GM19455 (cell line): ENCODE measurements around the gene SLC10A6.
"Not testable (repeated sequence)": the region's sequence is repeated elsewhere in the genome, so short reads cannot be mapped to it uniquely, and the experiment has no call there.

ENCODE experiments used
- ATAC-seq: cut with Tn5 transposase; IDR thresholded peaks from one replicate; pipeline ENCODE4 v1.9.1; 2021; ENCODE audit not compliant: unreplicated experiment

SLC10A6 gene, protein sequence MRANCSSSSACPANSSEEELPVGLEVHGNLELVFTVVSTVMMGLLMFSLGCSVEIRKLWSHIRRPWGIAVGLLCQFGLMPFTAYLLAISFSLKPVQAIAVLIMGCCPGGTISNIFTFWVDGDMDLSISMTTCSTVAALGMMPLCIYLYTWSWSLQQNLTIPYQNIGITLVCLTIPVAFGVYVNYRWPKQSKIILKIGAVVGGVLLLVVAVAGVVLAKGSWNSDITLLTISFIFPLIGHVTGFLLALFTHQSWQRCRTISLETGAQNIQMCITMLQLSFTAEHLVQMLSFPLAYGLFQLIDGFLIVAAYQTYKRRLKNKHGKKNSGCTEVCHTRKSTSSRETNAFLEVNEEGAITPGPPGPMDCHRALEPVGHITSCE

DNA sequence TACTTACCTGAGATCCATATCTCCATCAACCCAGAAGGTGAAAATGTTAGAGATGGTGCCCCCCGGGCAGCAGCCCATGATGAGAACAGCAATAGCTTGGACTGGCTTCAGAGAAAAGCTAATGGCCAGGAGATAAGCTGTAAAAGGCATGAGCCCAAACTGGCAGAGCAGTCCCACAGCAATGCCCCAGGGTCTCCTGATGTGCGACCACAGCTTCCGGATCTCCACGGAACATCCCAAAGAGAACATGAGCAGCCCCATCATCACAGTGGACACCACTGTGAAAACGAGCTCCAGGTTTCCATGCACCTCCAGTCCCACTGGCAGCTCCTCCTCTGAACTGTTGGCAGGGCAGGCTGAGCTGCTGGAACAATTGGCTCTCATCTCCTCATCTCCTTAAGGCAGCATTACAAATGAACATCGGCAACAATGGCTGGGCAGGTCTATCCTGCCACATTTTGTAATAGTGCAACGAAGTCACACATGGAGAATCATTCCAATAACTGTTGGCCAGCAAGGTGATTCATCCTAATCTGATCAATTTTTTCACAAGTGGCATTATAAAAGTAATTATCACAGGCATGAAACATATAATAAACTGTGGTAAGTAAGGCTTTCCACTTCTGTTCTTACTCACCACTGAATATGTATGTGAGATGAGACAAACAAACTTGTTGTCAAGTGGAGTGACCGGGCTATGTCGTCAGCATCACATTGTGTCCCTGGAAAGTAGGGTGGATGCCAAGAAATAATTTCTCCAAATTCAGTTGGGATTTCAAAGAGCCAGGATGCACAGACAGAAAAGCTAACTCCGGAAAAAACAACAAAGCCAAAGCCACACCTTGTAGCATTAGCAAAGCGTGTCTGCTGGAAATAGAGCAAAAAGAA is at the start of gene SLC10A6:
Gene SLC10A6 (minus strand): TSS at position 653 of the 888 bp plus-strand sequence. CDS start 269 bp downstream, at position 384.
- ATAC-seq, result no peak

DNA sequence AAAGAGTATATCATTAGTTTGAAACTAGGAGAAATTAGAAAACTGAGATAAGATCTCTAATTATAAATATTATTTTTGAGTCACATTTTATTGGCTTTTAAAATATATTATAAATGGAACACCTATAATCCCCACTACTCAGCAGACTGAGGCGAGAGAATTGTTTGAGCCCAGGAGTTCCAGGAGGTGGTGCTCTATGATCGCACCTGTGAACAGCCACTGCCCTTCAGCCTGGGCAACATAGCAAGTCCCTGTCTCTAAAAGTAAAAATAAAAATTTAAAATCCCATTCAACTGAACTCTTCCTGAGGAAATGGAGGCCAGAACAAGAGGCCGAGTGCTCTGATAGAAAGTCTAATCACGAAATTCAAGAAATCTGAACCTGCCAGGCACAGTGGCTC is 49.4 kb upstream of the SLC10A6 start:
- ATAC-seq, result no peak

DNA sequence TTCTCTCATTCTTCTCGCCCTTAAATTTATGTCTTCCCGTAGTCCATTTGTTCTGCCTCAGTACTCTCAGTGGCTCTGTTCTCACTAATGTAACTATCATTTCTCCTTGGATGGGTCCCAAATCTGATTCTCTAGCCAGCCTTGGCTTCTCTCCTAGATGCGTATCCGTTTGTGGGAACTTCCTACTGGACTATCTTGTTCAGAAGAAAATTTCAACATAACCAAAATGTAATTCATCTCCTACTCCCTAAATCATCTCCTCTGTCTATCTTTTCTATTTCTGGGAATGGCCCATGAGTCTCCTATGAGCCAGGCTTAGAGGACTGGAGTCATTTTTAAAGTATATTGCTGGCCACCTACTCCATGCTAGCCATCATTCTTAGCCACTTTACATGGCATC is 47.4 kb upstream of the SLC10A6 start:
- no peak for ATAC-seq

DNA sequence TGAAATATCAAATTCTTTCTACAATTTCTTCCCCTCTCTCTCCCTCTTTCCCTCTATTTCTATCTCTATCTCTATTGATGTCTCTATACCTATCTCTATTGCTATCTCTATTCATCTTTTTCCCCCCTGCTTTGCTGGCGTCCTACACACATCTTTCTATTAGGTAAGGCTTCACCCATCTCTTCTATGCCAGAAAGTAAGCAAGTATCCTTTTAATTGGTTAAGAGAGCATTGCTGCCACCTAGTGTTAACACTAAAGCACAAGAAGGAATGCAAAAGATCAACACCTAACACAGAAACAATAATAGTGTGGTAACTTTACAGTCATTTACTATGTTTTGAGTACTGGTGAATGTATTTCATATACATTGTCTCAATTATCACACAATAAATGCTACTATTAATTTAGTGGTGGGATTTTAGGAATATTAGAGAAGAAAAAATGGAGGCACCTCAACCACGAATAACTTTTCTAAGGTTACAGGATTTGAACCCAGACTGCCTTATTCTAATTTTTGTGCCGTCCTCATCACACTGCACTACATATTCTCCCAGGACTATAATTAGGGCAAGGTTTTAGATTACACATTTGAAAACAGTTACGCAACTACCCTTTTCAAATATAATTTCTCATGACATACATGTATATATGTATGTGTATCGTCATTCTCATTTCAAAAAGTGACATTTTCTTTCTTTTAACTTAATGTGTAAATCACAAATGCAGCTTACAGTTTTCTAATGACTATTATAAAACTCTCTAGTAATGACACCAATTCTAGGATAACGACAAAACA is 46.7 kb upstream of the SLC10A6 start:
- ATAC-seq, result peak; percentile 54

DNA sequence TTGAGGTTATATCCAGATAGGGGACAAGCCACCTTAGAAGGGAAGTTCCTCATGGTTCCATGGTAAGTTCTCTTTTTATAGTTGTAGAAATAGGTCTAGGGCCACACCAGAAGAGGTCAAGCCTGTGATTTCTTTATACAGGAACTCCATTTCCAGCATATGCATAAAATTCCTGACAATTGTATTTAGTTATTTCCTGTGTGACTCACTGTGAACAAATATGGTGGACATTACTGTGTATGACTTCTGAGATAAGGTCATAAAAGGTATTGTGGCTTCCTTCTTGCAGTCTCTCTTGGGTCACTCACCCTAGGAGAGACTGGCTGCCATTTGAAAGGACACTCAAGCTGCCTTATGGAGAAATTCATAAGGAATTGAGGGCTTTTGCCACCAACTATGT is 45.3 kb upstream of the SLC10A6 start:
- no peak for ATAC-seq

DNA sequence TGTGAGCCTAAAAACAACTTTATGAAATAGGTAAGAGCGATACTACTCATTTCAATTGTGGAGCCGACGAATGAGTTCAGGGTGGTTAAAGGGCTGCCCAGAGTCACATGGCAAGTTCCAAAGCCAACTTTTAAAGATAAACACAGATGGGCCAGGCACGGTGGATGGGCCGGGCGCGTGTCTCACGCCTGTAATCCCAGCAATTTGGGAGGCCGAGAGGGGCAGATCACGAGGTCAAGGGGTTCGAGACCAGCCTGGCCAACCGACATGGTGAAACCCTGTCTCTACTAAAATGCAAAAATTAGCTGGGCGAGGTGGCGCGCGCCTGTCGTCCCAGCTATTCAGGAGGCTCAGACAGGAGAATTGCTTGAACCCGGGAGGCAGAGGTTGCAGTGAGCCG is 44.0 kb upstream of the SLC10A6 start:
- no peak for ATAC-seq

DNA sequence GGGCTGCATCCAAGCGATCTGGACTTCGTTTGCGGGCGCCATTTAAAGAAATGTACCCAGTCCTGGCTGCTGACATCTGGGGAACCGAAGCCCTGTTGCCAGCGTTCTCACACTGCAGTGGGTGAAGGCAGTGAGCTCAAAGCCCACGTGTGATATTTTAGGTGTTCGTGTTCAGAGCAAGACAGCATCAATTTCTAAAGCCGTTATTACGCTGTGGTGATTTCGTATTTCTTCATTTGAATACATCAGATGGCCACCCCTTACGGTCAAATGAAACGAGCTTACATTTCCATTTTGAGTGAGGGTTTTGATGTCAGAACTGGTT is 43.4 kb upstream of the SLC10A6 start:
- ATAC-seq, result no peak

DNA sequence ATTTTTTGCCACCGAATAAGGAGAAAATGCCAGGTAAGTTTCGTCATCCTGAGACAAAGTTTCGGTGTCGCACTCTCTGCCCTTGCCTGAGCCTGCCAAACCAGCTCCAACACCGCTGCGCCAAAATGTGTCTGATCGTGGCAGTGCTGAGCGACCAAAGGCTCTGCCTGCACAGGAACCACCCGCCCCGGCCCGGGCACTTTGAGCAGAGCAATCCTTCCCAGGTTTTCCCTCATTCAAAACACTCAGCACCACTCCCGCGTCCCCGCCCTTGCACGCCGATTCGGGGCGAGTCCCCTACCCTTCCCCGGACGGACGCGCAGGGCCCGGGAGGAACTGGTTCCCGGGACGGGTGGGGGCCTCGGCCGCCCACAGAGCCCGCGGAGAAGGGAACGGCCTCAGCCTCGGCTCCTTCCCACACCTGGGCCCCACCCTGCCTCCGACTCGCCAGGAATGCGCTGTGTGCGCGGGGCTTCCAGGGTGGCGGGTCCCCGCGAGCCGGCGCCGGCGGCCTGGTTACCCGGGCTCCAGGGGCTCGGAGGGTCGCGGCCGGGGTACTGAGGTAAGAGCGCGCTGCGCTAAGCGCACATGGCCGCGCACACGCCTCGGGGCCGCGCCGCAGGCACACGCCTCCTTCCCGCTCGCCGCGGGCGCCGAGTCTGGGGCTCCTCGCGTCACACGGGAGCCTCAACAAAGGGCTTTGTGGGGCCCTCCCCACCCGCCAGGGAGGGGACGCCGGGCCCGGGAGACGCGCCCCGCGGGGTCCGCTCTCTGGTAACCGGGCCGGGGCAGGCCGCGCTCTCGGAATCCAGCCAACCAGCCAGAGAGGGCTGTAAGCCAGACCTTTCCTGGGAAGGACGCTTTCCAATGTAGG is 42.8 kb upstream of the SLC10A6 start, which contains the start of gene C4orf36:
Gene C4orf36 (minus strand): TSS at position 661 of the 874 bp plus-strand sequence. CDS start 902 bp downstream, outside the sequence.
- peak; percentile 55 for ATAC-seq

DNA sequence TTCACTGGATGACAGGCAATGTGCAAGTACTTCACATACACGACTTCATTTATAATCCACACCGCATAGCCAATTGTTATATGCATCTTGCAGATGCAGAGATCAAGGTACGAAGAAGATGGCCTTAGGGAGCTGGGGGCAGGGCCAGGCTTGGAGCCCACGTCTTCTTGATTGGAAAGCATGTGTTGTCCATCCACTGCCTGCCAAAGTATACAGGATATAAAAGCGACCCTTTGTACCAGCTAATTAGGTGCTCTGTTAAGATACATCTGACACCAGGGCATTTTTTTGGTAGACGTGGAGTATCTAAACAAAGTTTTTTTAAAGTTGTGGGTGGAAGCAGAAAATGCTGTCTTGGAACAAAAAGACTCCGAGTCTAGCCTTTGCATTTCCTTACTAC is 41.6 kb upstream of the SLC10A6 start:
- no peak for ATAC-seq

DNA sequence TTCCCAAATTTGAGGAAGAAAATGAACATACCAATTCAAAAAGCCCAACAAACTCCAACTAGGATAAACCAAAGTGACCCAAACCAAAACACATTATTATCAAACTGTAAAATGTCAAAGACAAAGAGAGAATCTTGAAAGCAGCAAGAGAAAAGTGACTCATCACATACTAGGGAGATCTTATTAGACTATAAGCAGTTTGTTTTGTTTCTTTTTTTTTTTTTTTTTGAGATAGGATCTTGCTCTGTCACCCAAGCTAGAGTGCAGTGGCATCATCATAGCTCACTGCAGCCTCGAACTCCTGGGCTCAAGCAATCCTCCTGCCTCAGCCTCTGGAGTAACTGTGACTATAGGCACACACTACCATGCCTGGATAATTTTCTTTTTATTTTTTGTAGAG is 30.5 kb upstream of the SLC10A6 start:
- no peak for ATAC-seq

DNA sequence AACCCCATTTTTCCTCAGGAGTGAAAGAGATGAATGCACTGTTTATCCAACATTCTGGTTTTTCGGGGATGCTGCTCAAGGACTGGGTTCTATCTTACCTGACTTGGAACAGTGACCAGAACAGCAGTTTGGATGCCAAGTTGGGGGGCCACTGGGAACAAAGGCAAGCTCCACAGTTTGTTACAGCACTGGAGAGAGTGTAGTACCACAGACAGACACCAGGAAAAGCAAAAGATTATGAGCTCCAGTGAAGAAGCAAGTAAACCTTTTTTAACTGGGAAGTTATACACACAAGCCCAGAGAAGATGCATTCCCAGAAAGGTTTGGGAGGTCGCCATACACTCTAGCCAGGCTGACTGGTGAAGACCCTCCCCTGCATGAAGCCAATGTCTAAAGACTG is 29.5 kb upstream of the SLC10A6 start:
- no peak for ATAC-seq

DNA sequence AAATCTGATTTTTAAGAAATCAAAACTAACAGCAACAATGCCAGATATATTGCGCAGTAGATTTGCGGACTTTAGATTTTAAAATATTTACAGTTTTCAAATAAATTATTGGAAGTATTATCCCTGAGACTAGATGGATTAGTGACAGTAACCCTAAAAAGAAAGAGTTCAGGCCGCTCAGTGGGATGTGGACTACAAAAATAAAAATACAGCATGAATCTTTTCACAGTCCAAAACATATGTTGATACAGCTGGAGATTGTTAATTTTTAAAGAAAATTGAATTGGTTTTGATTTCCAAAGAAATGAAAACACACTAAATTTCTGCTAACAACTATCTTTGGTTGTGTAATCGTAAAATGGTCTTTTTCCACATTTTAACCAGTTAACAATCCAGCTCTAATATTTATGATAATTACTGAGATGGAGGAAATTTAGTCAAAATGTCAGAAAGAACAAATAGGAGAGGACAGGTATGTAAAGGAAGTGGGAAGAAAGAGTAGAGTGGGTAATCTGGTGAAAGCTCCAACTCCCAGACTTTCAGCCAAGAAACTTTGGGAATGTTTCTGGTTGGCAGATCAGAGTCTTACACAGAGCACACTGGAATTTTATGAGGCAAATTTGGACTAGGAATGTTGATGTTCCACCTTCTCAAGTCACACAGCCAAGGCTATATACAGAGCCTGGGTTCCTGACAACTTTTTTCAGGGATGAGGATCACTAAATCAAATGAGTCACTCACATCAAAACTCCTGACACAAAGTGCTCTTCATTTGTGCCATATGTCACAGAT is 27.9 kb upstream of the SLC10A6 start:
- ATAC-seq, result no peak

DNA sequence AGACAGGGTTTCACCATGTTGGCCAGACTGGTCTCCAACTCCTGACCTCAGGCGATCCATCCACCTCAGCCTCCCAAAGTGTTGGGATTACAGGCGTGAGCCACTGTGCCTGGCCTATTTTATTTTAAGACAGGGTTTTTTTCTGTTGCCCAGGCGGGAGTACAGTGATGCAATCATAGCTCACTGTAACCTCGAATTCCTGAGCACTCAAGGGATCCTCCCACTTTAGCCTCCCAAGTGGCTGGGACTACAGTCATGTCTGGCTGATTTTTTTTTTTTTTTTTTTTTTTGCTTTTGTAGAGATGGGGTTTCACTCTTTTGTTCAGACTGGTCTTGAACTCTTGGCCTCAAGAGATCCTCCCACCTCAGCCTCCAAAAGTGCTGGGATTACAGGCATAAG is 26.3 kb upstream of the SLC10A6 start:
- not testable (repeated sequence) for ATAC-seq

DNA sequence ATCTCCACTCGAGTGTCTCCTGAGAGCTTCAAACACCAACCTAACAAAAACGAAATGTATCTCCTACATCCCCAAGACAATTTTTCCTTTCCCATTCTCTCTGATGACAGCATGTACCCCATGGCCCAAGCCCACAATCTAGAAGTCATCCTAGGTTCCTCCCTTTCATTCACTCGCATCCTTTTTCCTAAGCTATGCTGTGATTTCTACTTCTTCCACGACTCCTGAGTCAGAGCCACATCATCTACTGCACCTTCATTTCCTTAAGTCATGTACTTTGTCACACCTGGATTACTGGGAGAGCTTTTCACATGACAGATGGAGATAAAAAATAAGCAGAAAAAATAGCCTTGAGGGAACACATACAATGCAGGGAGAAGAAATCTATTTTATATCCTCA is 23.0 kb upstream of the SLC10A6 start:
- no peak for ATAC-seq

DNA sequence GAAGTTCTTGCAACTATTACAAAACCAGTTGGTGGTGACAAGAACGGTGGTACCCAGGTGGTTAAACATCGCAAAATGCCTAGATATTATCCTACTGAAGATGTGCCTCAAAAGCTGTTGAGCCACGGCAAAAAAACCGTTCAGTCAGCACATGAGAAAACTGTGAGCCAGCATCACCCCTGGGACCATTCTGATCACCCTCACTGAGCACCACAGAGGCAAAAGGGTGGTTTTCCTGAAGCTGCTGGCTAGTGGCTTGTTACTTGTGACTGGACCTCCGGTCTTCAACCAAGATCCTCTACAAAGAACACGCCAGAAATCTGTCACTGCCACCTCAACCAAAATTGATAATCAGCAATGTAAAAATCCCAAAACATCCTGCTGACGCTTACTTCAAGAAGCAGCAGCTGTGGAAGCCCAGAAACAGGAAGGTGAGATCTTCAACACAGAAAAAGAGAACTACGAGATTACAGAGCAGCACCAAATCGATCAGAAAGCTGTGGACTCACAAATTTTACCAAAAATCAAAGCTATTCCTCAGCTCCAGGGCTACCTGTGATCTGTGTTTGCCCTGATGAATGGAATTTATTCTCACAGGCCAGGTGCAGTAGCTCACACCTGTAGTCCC is 21.4 kb upstream of the SLC10A6 start:
- ATAC-seq, result no peak

DNA sequence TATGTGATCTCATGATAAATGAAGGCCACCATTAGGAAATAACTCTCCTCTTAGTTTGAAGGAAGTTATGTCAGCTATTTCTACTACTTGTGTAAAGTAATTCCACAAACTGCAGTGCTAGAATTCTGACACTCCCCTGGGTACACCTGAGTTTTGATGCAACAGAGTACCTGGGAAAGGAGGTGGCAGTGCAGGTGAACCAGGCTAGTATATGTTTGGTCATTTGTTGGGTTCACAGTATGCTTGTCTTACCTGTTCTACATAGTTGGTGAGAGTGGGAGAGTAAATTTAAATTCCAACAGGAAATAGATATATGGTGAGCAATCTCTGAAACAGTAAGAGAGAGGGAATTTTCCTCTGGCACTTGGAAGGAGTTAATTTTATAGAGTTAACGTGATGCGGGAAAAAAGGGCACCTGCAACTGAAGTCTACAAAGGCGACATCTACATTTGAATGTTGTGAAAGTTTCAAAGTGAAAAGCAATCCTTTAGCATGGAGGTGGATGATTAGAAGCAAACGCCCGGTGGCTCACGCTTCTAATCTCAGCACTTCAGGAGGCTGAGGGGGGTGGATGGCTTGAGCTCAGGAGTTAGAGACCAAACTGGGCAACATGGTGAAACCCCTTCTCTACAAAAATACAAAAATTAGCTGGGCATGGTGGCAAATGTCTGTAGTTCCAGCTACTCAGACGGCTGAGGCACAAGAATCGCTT is 8.3 kb upstream of the SLC10A6 start:
- no peak for ATAC-seq

DNA sequence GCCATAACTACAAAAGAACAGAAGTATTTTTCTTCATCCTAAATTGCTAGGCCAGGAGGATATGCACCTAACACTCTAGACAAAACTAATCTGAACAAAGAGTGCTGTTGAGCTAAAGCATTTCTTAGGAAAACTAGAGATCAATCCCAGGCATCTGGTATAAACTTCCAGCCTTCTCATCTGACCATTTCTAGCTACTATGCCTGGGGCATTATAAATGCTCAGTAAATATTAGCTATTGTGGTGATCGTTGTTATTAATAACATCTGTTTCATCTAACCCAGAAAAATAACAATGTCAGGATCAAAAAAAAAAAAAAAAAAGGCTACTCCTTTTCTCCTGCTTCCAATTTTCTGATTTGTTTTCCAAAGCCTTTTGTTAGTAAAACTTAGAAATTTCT is 7.7 kb upstream of the SLC10A6 start:
- ATAC-seq, result no peak

DNA sequence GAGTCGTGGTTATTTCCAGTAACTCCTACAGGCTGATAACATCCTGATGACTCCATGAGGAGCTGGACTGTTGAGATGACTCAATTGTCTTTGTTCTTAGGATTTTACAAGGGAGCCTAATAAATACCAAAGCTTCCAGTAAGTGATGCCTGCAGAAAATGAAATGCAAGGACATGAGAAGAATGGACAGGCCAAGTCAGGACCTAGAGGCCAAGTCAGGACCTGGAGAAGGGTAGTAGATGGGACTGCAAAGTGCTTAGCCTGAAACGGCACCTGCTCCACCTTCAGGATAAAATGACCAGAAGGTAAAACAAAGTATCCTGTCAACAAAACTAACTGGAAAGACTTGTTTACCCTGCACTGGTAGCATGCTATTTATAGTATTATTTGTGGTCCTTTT is 6.4 kb upstream of the SLC10A6 start:
- ATAC-seq, result no peak

DNA sequence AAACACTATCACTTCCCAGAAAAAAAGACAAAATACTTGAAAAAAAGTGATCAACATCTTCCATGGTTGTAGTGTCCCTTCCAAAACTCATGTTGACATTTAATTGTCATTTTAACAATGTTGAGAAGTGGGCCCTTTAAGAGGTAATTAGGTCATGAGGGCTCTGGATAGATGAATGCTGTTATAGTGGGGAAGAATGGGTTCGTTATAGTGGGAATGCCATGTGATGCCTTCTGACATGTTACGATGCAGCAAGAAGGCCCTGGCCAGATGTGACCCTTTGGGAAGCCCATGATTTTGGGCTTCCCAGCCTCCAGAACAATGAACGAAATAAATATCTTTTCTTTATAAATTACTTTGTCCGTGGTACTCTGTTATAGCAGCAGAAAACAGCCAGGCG is 4.0 kb upstream of the SLC10A6 start:
- no peak for ATAC-seq
